GM21528 (cell line): Measurements from ENCODE around the gene FLT3LG.

ENCODE experiments used
- ATAC-seq: cut with Tn5 transposase; IDR thresholded peaks from one replicate; pipeline ENCODE4 v1.9.1; 2021; ENCODE audit warnings: mild to moderate bottlenecking, moderate library complexity; ENCODE audit not compliant: unreplicated experiment, low FRiP score

FLT3LG gene

GRCh38 chr19:49473868-49474541 is at the start of gene FLT3LG:
Gene FLT3LG (plus strand): TSS chr19:49474215. CDS start chr19:49474640, 425 bp downstream.
- no peak for ATAC-seq

- ATAC-seq: no peak
Measured at GRCh38 chr19:49425178-49425577, 48.8 kb upstream of the FLT3LG start, which contains the start of gene GFY. Gene GFY (plus strand): TSS chr19:49425388. CDS start chr19:49426431, 1,043 bp downstream.

GRCh38 chr19:49425922-49426592 is 48.0 kb upstream of the FLT3LG start:
- no peak for ATAC-seq

- no peak for ATAC-seq
Measured at GRCh38 chr19:49427339-49427738, 46.7 kb upstream of the FLT3LG start.

DNA sequence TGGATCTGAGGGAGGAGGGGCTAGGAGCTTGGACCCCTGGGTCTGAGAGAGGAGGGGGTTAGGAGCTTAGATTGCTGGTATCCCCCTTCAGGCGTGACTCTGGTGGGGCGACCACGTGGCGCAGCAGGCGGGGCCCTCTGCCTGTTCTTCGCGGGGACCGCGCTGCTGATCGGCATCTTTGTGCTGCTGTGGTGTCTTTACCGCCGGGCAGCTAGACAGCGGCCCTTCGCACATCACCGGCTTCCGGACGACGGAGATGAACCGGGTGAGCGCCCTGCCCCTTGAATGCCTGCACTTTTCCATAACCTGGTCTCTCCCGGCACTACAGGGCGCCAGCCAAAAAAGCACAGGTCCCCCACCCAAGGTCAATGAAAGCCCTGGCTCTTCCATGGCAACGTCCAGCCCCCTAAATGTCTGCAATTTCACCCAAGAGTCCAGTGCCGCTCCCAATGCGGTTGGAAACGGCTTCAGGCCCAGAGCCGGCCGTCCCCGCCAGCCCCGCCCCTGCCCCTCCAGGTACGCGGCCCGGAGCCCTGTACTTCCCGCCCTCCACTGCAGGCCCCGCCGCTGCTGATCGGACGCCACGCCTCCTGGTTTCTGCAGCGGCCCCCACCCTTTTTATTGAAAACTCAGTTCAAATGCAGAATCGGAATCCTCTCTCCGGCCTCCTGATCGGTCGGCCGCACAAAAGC is 46.0 kb upstream of the FLT3LG start:
- no peak for ATAC-seq

- ATAC-seq: no peak
Measured at GRCh38 chr19:49428547-49429451, 45.2 kb upstream of the FLT3LG start.

GRCh38 chr19:49430172-49430677 is 43.8 kb upstream of the FLT3LG start:
- ATAC-seq: no peak

- no peak for ATAC-seq
Measured at GRCh38 chr19:49430678-49431329, 43.2 kb upstream of the FLT3LG start.

- ATAC-seq: no peak
Measured at GRCh38 chr19:49431330-49431749, 42.7 kb upstream of the FLT3LG start.

- no peak for ATAC-seq
Measured at GRCh38 chr19:49432141-49433073, 41.6 kb upstream of the FLT3LG start.

DNA sequence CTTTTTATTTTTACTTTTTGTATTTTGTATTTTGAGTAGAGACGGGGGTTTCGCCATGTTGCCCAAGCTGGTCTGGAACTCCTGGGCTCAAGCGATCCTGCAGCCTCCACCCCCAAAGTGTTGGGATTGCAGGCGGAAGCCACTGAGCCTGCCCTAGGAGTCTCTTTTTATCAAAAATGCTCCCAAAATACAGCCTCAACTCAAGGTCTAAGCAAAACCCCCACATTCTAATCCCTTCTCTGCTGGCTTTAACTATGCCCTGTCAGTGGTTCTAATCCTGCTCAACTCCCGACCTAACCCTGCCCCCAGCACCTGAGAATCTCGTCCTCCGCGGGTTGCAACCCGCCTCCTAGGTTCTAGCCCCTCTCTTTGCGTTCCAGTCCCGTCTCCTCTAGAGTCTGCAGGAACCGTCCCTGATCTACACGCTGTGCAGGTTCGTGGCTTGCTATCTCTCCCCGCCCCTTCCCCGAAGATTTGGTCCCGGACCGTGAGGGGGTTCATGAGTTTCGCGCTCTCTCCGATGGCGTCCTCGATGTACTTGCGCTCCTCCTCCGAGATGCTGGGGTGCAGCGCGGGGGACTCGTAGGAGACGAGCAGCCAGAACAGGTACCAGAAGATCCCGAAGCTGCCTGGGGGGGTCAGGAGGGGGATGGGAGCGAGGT is 40.6 kb upstream of the FLT3LG start:
- no peak for ATAC-seq

GRCh38 chr19:49434907-49435583 is 39.0 kb upstream of the FLT3LG start:
- no peak for ATAC-seq

DNA sequence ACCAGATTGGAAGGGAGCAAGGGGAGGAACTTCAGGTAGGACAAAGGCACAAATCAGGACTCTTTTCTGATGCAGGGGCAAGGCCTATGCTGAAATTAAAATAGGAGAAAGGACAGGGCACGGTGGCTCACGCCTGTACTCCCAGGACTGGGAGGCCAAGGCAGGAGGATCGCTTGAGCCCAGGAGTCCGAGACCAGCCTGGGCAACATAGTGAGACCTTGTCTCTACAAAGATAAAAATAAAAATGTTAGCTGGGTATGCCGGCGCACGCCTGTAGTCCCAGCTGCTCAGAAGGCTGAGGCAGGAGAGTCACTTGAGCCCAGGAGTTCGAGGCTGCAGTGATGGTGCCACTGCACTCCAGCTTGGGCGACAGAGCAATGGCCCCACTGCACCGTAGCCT is 38.3 kb upstream of the FLT3LG start:
- no peak for ATAC-seq

GRCh38 chr19:49436381-49437017 is 37.5 kb upstream of the FLT3LG start:
- ATAC-seq: no peak

GRCh38 chr19:49437231-49437630 is 36.8 kb upstream of the FLT3LG start:
- ATAC-seq: no peak

- no peak for ATAC-seq
Measured at GRCh38 chr19:49438261-49438660, 35.8 kb upstream of the FLT3LG start.

GRCh38 chr19:49439836-49440235 is 34.2 kb upstream of the FLT3LG start:
- ATAC-seq: no peak
